GM21786 (cell line): ENCODE data around the gene C16orf78.
"Not testable (repeated sequence)": the region's sequence is repeated elsewhere in the genome, so short reads cannot be mapped to it uniquely, and the experiment has no call there.

Source experiments
- ATAC-seq: cut with Tn5 transposase; IDR thresholded peaks from one replicate; pipeline ENCODE4 v1.9.1; 2021; ENCODE audit not compliant: unreplicated experiment

The C16orf78 gene

DNA sequence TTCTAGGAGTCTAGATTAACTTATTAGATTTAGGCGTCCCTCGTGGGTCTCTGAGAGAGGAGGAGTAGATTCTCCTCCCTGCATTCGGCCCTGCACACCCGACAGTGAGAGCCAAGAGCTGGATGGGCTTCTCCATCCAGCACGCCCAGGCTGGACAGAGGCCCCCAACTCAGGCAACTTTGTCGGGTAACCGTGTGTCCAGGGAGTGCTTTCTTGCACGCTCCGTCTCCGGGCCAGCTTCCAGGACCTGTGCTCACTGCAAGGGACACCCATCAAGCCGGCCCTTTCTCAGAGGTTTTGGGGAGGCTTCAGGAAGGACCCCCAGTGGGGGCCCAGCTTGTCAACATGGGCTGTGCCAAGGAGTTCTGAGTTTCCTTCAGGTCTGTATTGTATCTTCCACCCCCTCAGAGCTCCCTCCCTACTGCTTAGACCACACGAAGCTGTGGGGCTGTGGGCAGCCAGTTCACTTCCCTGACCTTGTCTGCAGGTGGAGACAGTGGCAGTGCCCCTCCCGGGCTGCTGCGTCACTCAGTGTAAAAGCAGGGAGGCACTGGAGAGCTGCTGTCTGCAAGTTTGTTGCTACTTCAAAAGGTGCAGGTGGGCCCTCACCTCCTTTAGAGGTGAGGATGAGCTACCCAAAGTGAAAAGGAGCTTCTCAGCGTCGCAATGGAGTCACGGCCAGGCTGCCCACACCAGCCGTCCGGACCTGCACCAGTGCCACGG is 24.0 kb upstream of the C16orf78 start:
- no peak for ATAC-seq

DNA sequence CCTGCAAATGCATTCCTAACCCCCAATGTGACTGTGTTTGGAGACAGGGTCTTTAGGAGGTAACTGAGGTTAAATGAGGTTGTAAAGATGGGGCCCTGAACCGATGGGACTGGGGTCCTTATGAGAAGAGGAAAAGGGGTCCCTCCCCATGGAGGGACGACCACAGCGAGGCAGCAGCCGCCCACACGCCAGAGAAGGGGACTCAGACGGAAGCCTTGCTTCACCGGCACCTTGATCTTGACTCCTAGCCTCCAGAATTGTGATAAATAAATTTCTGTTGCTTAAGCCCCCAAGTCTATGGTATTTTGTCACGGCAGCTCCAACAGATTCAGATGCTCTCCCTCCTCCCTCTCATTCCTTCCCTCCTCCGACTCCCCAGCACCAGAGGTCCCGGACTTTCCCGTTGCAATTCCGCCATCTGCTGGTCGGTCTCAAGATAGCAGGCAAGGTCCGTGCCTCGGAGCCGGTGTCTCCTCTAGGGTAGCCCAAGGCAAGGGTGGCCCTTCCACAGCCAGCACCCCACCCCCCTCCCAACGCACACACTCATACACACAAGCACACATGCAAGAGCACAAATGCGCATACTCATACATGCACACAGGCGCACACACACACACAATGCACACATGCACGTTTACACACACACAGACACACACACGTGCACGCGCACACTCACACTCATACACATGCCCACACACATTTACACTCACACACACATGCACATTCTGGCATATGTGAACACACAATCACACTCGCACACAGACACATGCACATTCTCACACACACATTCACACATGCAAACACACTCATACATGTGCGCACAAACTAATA is 23.1 kb upstream of the C16orf78 start:
- ATAC-seq, result no peak

DNA sequence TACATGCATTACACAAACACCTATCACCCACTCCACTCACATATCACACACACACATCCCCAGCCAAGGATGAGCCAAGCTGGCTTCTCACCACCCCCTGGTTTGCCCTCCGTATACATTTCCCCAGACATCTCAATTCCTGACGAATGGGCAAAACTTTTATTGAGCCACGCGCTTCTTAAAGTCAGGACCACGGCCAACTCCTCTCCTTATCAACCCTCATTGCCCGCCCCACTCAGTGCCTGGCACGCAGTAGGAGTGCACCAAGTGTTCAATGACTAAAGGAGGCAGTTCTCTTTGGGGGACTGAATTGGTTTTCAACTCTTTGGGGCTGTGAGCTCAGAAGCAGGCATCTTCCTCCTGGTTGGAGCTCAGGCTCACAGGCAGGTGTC is 22.5 kb upstream of the C16orf78 start:
- ATAC-seq, result no peak

DNA sequence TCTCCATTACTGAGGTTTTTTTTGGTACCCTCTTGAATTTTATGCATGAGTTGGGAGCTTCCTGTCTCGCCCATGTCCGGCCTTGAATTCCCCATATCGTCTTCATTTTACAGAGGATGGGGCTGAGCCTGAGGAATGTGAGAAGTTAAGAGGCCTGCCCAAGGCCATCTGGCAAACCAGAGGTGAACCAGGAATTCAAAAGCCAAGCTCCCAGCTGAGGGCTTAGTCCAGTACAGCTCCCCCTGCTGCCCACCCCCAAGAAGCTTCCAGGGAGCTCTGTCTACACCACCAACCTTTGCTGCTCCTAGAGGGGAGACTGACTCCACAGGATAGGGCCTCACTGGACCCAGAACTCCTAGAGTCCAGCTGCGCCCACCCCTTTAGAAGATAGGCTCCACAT is 20.7 kb upstream of the C16orf78 start:
- no peak for ATAC-seq

DNA sequence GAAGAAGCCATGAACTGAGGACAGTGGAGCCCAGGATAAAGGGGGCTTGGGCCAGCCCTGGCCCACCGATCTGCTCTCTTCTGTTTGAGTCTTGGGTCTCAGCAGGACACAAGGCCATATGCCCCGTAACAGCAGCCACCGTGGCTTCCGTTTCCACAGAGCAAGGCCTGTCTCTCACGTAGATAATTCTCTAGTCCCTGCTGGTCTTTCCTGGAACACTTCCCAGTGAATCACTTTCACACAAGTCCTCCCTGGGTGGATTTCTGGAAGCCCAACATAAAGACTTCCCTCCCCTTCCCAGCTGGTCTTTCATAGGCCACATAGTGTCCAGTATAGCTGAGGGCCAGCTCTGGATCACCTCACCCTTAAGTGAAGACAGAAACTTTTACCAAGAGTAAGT is 19.9 kb upstream of the C16orf78 start:
- no peak for ATAC-seq

DNA sequence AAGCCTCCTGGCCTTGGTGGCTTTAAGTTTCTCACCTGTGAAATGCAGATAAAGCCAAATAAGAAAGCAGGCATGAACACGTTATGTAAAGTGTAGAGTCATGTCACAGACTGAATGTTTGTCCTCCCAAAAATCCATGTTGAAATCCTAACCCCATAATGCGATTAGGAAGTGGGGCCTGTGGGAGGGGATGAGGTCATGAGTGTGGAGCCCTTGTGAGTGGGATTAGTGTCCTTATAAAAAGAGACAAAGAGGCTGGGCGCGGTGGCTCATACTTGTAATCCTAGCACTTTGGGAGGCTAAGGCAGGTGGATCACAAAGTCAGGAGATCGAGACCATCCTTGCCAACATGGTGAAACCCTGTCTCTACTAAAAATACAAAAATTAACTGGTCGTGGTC is 19.5 kb upstream of the C16orf78 start:
- ATAC-seq, result no peak

DNA sequence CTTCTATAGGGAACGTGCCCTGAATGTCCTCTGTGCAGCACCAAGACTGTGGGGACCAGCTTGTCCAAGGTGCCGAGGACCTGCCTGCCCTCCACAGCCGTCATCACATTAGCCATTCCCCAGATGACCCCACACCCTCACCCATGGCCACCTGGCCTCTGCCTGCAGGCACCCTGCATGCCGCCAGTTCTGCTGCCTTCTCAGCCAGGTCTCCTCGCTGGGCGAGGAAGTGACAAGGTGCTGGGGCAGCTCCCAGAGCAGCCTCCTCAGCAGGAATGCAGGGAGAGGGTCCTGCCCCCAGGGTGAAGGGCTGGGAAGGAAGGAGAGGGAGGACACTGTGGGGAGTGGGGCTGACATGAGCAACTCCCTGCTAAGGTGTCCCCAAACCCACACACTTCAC is 18.6 kb upstream of the C16orf78 start:
- no peak for ATAC-seq

DNA sequence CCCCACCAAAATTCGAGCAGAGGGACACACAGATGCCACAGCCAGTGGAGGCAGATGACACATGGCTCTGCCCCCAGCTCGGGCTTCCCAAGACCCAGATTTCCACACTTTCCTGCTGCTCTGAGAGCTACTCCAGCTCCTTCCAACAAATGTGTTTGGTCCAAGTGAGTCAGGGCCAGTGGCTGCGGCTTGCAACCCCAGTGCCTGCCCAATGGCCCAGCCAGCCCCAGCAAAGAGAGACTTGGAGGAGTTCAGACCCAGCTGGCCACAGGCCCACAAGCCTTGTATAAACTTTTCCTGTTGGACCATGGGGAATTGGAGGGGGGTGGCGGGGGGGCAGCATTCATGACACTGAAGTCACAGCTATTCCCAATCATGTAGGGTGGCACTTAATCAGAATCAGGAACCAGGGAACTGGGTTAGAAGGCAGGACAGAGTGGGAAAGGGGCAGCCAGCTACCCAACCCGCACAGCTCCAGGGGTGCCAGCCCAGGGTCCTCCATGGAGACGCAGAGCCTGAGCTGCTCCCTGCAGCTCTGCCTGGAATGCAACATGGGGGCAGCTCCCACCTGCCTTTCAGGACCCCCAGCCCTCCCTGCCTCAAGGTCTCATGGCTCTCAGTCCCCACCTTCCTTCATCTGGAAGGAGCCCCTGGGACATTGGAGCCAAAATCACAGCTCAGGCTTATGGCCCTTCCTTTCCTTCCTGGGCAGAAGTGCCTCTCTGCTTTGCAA is 17.5 kb upstream of the C16orf78 start:
- no peak for ATAC-seq

DNA sequence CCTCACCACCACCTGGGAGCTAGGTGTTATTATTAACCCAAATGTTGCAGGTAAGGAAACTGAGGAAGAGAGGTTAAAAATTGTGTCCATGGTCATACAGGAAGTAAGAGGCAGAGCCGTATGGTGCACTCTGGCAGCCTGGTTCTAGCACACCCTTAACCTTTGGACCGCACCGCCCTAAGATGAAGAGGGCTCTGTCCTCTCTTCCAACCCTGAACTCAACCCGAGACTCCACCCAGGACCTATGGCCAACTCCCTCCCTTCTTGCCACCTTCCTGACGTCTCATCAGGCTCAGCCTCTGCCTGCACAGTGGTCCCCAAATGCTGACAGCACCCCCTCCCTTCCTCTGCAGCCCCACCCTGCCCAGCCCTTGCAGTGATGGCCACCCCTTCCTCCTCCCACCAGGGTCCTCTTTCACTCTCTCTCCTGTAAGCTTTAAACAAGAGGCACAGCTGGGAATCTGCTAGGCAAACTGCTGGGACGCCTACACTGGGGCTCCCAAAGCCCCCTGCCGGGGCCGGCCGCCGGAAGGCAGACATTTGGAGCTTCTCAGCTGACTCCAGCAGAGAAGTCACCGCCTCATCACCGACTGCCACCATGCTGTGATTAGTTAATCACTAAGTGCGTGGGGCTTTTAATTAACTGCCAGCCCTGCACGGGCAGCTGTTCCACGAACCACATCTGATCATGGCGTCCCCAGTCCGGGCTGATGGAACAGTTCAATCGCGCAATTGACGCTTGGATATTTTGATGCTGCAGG is 16.7 kb upstream of the C16orf78 start:
- no peak for ATAC-seq

DNA sequence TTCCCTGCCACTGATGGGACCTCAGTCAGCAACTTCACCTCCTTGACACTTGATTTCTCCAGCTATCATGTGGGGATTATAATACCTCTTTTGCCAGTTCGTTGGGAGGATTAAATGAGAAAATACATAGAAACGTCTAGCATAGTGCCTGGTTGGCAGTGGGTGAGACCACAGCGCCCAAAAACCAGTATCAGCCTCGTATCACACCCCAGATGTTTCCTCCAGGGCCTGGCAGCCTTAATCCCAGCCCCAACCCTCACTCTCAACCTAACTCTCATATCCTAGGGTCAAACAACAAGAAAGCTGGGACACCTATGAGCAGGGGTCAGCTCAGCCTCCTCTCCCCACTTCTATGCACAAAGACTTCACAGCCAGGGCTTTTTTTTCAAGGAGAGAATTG is 14.0 kb upstream of the C16orf78 start:
- no peak for ATAC-seq

DNA sequence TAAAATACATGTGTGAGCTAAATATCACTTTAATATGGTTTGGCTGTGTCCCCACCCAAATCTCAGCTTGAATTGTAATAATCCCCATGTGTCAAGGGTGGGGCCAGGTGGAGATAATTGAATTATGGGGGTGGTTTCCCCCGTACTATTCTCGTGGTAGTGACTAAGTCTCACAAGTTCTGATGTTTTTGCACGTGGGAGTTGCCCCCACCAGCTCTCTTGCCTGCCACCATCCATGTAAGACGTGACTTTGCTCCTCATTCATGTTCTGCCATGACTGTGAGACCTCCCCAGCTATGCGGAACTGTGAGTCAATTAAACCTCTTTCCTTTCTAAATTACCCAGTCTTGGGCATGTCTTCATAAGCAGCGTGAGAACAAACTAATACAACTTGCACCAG is 11.9 kb upstream of the C16orf78 start:
- ATAC-seq, result not testable (repeated sequence)

DNA sequence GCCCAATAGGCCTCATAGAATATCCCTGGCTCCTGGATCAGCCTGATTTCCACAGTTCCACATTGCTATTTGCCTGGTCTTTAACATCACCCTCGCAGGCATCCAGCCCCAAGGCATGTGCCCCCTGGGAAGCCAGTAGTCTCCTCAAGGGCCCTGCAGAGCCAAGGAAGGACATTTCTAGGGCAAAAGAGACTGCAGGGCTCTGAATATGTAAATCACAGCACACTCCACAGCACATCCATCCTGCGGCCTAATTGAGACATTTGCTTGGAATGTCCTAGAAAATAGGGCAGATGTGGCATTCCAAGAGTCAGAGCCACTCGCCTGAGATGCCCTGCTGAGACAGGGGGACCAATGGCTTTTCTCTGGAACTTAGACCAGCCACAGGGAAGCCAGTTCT is 11.4 kb upstream of the C16orf78 start:
- no peak for ATAC-seq

DNA sequence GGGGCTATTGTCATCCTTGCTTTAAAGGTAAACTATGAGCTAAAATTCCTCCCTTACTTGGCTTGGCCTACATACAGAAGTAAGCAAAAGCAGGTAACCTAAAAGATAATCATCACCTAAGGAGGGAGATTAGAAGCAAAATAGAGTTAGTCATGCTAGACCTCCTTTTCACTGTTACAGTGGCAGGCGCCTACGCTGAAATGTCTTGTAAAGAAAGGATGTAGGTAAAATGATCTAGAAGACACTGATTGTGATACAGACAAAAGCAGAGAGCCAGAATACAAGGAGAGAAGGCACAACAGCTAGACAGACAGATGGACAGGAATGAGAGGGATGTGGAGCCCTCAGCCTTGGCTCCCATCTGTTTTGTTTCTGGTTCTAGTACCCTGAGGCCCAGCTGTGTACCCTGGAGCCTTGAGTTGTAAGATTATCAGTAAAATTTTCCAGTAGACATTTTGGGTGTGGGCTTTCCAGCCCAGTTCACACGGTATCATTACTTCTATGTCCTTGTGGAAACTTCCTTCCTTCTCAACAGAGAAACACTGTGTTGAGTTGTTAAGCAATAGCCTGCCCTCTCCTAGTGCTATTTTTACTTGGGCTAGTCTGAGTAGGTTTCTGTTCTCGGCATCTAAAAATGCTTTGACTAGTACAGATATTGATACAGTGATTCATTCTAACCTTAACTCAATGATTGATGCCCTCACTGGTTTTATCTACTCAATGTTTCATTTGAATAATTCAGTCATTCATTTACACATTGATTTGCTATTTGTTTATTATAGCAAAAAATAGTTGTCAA is 7.7 kb upstream of the C16orf78 start:
- ATAC-seq, result peak; percentile 86

DNA sequence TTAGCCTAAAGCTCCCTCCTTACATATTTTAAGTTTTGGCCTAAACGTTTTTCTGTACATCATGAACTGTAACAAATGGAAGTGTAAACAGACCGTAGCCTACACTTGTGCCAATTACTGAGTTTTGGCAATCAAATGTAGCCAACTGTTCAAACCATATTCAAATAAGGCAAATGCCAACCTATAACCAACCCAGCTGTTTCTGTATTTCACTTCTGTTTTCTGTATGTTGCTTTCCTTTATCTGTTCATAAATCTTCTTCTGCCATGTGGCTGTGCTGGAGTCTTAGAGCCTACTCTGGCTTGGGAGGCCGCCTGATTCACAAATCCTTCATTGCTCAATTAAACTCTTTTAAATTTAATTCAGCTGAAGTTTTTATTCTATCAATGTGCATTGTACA is 6.9 kb upstream of the C16orf78 start:
- ATAC-seq, result peak; percentile 53

DNA sequence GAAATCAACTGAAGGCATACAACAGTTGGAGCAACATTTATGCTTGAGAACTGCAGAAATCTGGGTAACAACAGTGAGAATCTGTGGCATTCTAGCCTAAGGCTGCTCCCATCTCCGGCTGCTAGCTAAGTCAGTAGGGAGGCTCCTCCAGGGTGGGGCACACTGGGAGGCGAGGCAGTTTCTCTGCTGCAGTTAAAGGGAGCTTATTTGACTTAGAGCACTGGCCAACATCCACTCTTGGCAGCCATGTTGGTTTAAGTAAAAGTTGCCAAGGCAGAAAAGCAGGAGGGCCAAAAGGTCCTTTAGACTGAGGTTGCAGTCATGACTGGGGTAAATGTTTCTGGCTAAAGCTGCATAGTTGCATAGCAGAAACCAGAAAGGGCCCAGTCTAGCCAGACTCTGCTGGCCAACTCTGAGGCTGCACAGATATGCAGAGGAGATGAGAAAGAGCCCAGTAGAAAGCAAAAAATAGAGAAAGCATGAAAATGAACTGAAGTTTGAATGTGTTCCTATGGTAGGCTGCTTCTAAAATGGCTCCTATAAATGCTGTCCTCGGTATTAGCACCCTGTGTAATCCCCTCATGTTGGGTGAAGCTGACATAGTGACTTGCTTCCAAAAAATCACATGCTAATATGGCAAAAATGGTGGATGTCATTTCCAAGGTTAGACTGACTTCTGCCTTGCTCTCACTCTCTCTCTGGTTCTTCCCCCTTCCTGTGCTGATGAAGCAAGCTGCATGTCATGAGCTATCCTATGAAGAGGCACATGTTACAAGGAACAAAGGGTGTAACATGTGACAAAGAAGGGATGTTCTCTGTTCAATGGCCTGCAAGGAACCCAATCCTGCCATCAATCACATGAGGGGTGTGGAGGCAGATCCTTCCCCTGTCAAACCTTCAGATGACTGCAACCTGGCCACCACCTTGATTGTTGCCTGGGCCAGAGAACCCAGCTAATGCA is 3.7 kb upstream of the C16orf78 start:
- no peak for ATAC-seq

DNA sequence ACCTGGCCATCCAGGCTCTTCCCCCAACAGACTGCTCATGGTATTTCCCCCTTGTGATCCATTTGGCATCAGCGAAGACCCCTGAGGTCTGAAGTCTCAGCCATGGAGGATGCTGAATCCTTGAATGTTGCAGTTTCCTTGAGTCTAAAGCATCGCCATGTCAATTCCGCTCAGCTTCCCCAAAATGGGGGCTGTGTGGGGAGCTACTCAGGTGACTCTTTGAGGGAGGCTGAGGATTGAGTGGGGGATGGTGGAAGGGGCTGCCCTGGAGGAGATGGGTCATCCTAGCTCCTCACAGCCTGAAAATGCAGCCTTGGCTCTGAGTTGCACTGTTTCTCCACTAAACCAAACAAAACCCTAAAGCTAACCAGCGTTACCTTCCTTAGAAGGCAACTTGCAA is 2.6 kb downstream of the C16orf78 start:
- ATAC-seq, result no peak

DNA sequence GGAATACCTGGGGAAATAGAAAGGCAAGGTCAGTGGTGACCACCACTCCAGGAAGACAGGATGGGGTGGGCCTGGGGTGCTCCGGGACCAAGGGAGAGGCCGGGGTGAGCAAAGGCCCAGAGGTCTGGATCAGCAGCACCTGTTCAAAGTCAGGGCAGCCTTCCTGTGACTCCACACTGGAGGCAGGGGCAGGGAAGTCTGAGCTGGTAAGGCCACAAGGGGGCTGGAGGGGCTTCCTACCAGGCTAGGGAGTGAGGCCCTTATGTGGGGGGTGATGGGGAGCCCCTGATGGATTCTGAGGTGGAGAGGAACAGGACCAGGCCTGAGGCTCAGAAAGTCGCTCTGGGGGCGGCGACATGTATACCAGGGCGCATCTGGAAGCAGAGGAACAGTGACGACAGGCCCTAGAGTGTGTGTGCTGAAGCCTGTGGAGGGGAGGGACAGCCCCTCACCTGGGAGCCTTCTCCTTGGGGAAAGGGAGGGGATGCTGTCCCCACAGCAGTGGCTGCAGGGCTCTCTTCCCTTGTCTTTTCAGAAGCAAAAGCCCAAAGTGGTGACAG is 3.7 kb downstream of the C16orf78 start:
- no peak for ATAC-seq

DNA sequence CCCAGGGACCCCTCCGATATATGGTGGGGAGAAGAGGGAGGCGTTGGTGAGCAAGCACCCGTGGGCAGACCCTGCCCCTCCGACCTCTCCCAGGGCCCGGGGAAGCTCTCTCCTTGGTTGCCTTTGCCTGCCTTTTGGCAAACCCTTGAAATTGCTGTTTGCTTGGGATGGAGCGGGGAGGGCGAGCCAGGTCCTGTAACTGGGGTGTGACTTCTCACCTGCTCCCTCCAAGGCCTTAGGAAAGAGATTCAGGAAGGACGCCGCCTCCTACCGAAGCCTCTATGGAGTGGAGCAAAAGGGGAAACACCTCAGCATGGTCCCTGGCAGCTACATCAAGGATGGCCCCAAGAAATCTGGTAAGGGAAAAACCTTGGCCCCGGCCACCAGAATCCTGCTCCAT is 4.6 kb downstream of the C16orf78 start:
- ATAC-seq, result no peak

DNA sequence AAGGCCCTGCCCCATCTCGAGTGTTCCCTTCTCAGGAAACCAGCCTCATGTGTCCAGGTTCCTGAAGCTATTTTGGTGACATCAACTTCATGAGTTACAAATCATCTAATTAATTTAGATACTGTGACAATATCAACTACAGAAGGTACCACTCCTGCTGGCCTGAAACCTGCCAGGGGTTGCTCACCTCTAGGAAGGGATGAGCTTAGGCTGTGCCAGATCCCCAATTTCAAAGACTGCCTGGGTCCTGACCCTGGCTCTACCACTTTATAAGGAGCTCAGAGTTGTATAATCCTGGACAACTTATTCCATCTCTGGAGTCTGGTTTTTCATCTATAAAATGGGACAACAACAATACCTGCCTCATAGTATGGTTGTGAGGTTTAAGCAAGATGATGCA is 5.2 kb downstream of the C16orf78 start:
- no peak for ATAC-seq
